Hepatocyte (in vitro differentiated cells): Measurements from ENCODE around the gene CHTOP. TPM values are rescaled to one million over a fixed set of nuclear protein-coding genes. Genes with fewer than 3 reads are reported as not detected.
"Not testable (repeated sequence)": the region's sequence is repeated elsewhere in the genome, so short reads cannot be mapped to it uniquely, and the experiment has no call there.

Source experiments
- DNase-seq: peaks from one replicate; pipeline ENCODE4 v3.0.0-alpha.2; 2016; ENCODE audit warnings: low spot score
- H2AFZ ChIP-seq: fragments of 200-600 bp; sonication (generic); 2 replicates; pipeline ENCODE4 v1.6.0; 2016; ENCODE audit warnings: antibody characterized with exemption, mild to moderate bottlenecking
- H3K27ac ChIP-seq: fragments of 200-600 bp; sonication (generic); 2 replicates; pipeline ENCODE4 v1.5.1; 2016; ENCODE audit warnings: mild to moderate bottlenecking
- H3K27me3 ChIP-seq: fragments of 200-600 bp; sonication (generic); 2 replicates; pipeline ENCODE4 v1.6.1; 2016
- H3K36me3 ChIP-seq: fragments of 200-600 bp; sonication (generic); replicated peaks from 2 replicates; pipeline ENCODE4 v1.5.1; 2016; ENCODE audit warnings: low read depth; ENCODE audit not compliant: insufficient read depth
- H3K4me1 ChIP-seq: fragments of 200-600 bp; sonication (generic); 2 replicates; pipeline ENCODE4 v1.5.1; 2016; ENCODE audit warnings: mild to moderate bottlenecking, moderate library complexity; ENCODE audit not compliant: insufficient read depth
- H3K4me2 ChIP-seq: fragments of 200-600 bp; sonication (generic); 2 replicates; pipeline ENCODE4 v1.6.0; 2016
- H3K4me3 ChIP-seq: fragments of 200-600 bp; sonication (generic); 2 replicates; pipeline ENCODE4 v1.5.1; 2016; ENCODE audit warnings: mild to moderate bottlenecking
- H3K79me2 ChIP-seq: fragments of 200-600 bp; sonication (generic); 2 replicates; pipeline ENCODE4 v1.6.0; 2017; ENCODE audit warnings: mild to moderate bottlenecking
- H3K9me2 ChIP-seq: fragments of 200-600 bp; sonication (generic); replicated peaks from 2 replicates; pipeline ENCODE4 v1.6.0; 2017; ENCODE audit warnings: mild to moderate bottlenecking; ENCODE audit not compliant: insufficient read depth
- H3K9me3 ChIP-seq: fragments of 200-600 bp; sonication (generic); 2 replicates; pipeline ENCODE4 v1.5.1; 2016; ENCODE audit warnings: low read depth, mild to moderate bottlenecking
- H4K20me1 ChIP-seq: fragments of 200-600 bp; sonication (generic); 2 replicates; pipeline ENCODE4 v1.6.0; 2016; ENCODE audit warnings: mild to moderate bottlenecking; ENCODE audit not compliant: insufficient read depth, poor library complexity, severe bottlenecking
- CTCF ChIP-seq: fragments of 200-600 bp; sonication (generic); IDR thresholded peaks from 2 replicates; pipeline ENCODE4 v1.5.1; 2016; ENCODE audit warnings: antibody characterized with exemption, mild to moderate bottlenecking; ENCODE audit not compliant: poor library complexity
- EZH2 ChIP-seq: fragments of 200-600 bp; sonication (generic); IDR thresholded peaks from 2 replicates; pipeline ENCODE4 v1.6.1; 2016; ENCODE audit warnings: antibody characterized with exemption, mild to moderate bottlenecking, borderline replicate concordance
- EZH2phosphoT487 ChIP-seq: fragments of 200-600 bp; sonication (generic); IDR thresholded peaks from one replicate; pipeline ENCODE4 v1.6.1; 2018; ENCODE audit warnings: antibody characterized with exemption, mild to moderate bottlenecking, low read depth, moderate library complexity; ENCODE audit not compliant: unreplicated experiment, severe bottlenecking
- WGBS: methylation state at CpG from one replicate; pipeline ENCODE4 v1.1.6; 2016; ENCODE audit warnings: low lambda C conversion rate; ENCODE audit errors: missing lambda C conversion rate; 5-methylcytosine and 5-hydroxymethylcytosine counted together
- polyA plus RNA-seq: library from polyadenylated mRNA; unstranded; fragments of >200 nt; fragmentation: Nextera tagmentation; extraction: Ambion mirVana; gene quantifications from 2 replicates; pipeline ENCODE4 v1.2.1, GENCODE V29; 2016
- total RNA-seq: library from RNA; depleted of rRNA; stranded (reverse); fragments of >200 nt; gene quantifications from 2 replicates; pipeline ENCODE4 v1.2.3, GENCODE V29; 2014

The CHTOP gene
- total and polyA plus RNA-seq, 2 experiments from 2014 or later = 50.7 to 65.5 TPM

GRCh38 chr1:153636312-153636711 is 2.4 kb downstream of the CHTOP start:
- Histone ChIP-seq H3K79me2 (peaks cover 70% of the 10 kb centered on the region), H3K4me2 (peak overlapping the region; percentile 84), H3K9me3 (no peaks in the 10 kb centered on the region), H2AFZ (no peak overlapping the region), H3K27ac (no peak overlapping the region), H3K36me3 (peaks cover 5% of the 10 kb centered on the region), H3K27me3 (no peaks in the 10 kb centered on the region), H3K4me1 (peaks cover 12% of the 10 kb centered on the region), H3K9me2 (no peaks in the 10 kb centered on the region), H3K4me3 (no peak overlapping the region), H4K20me1 (peaks cover 45% of the 10 kb centered on the region)
- no peak for DNase-seq
- no peak for TF ChIP-seq CTCF
- TF ChIP-seq EZH2phosphoT487 = no peak
- no peak for TF ChIP-seq EZH2
- WGBS = 91% methylated on average over 9 of the region's 9 CpGs

- no peak for DNase-seq
- H3K36me3 ChIP-seq = peaks cover 11% of the 10 kb centered on the region
- no peaks in the 10 kb centered on the region for H3K9me2 ChIP-seq
- peaks cover 11% of the 10 kb centered on the region for H3K4me1 ChIP-seq
- no peaks in the 10 kb centered on the region for H3K9me3 ChIP-seq
- no peak overlapping the region for H3K4me3 ChIP-seq
- H3K27me3 ChIP-seq = no peaks in the 10 kb centered on the region
- WGBS = 85% methylated on average over 6 of the region's 6 CpGs
- H3K4me2 ChIP-seq = no peak overlapping the region
- H4K20me1 ChIP-seq = peaks cover 50% of the 10 kb centered on the region
- H3K79me2 ChIP-seq = peaks cover 87% of the 10 kb centered on the region
- no peak for TF ChIP-seq EZH2phosphoT487
- no peak for TF ChIP-seq CTCF
- TF ChIP-seq EZH2 = no peak
- H3K27ac ChIP-seq = no peak overlapping the region
- H2AFZ ChIP-seq = no peak overlapping the region
These were observed 4.4 kb downstream of the CHTOP start for GRCh38 chr1:153638261-153638660.

GRCh38 chr1:153639280-153639679 is 5.4 kb downstream of the CHTOP start:
- Histone ChIP-seq H3K36me3 (peaks cover 11% of the 10 kb centered on the region), H3K79me2 (peaks cover 87% of the 10 kb centered on the region), H2AFZ (no peak overlapping the region), H4K20me1 (peaks cover 50% of the 10 kb centered on the region), H3K9me2 (no peaks in the 10 kb centered on the region), H3K27me3 (no peaks in the 10 kb centered on the region), H3K4me3 (no peak overlapping the region), H3K4me2 (no peak overlapping the region), H3K9me3 (no peaks in the 10 kb centered on the region), H3K27ac (no peak overlapping the region), H3K4me1 (peaks cover 11% of the 10 kb centered on the region)
- no peak for TF ChIP-seq CTCF
- TF ChIP-seq EZH2phosphoT487 = no peak
- no peak for TF ChIP-seq EZH2
- WGBS = 90% methylated on average over 3 of the region's 3 CpGs
- DNase-seq = no peak

GRCh38 chr1:153640213-153640612 is 6.3 kb downstream of the CHTOP start:
- H3K4me2 ChIP-seq, H3K9me3 ChIP-seq, H3K27me3 ChIP-seq, H2AFZ ChIP-seq, H3K9me2 ChIP-seq, H3K27ac ChIP-seq, H3K4me3 ChIP-seq, DNase-seq: not testable (repeated sequence)
- Histone ChIP-seq H3K36me3 (peaks cover 12% of the 10 kb centered on the region), H3K4me1 (peaks cover 18% of the 10 kb centered on the region), H3K79me2 (peaks cover 78% of the 10 kb centered on the region), H4K20me1 (peaks cover 41% of the 10 kb centered on the region)
- 100% methylated on average over 5 of the region's 5 CpGs for WGBS
